ENCODE measurements around the gene CYSLTR2. TPM values are rescaled to one million over a fixed set of nuclear protein-coding genes. Genes with fewer than 3 reads are reported as not detected.

CYSLTR2 gene
- polyA plus RNA-seq, 1 experiment = not detected

DNA sequence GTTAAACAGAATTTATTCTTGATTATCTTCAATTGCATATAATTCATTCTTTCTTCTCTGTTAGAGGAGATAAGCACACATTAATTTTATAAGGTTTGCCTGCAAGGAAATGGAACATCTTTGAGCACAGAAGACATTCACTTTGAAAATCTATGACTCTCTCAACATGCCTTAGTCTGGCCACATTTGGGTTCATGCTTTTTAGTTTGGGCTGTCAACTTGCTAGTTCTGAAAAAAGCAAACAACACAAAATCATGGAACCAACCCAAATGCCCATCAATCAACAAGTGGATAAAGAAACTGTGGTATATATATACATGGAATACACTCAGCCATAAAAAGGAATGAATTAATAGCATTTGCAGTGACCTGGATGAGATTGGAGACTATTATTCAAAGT, 71.5 kb downstream of the CYSLTR2 start:
- Histone ChIP-seq H3K9me3 (ENCODE audit: control insufficient read depth, insufficient read depth, low read length) (no peaks in the 10 kb centered on the region), H3K4me3 (ENCODE audit: low read depth, low read length) (no peak overlapping the region), H3K27ac (ENCODE audit: low read depth, low read length) (no peak overlapping the region), H3K27me3 (ENCODE audit: control insufficient read depth, insufficient read depth, low read length) (no peaks in the 10 kb centered on the region)
- CTCF ChIA-PET = no interaction called here
- TF ChIP-seq, protein P1, sequence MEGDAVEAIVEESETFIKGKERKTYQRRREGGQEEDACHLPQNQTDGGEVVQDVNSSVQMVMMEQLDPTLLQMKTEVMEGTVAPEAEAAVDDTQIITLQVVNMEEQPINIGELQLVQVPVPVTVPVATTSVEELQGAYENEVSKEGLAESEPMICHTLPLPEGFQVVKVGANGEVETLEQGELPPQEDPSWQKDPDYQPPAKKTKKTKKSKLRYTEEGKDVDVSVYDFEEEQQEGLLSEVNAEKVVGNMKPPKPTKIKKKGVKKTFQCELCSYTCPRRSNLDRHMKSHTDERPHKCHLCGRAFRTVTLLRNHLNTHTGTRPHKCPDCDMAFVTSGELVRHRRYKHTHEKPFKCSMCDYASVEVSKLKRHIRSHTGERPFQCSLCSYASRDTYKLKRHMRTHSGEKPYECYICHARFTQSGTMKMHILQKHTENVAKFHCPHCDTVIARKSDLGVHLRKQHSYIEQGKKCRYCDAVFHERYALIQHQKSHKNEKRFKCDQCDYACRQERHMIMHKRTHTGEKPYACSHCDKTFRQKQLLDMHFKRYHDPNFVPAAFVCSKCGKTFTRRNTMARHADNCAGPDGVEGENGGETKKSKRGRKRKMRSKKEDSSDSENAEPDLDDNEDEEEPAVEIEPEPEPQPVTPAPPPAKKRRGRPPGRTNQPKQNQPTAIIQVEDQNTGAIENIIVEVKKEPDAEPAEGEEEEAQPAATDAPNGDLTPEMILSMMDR (IDR thresholded peaks at IDR 0.05; ENCODE audit: low read depth, low read length) = no peak
- POLR2A ChIA-PET = no interaction called here
- DNase-seq (ENCODE audit: low read depth, low spot score) = no peak

DNA sequence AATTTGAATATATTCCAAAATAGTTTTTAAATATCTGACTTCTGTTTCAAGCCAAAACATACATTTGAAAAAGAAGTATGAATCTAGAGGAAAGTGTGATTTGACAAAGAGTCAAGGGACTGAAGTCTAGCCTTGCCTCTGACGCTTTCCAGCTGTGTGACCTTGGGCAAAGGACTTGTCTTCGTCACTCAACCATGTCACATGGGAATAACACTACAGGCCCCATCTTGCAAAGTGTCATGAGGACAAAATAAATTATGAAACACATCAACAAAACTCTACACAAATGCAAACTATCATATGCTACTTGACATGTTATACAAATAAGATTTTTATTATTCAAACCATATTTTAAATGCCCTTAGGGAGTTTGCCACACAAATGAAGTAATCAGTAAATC, 73.0 kb downstream of the CYSLTR2 start:
- H3K4me3 ChIP-seq (ENCODE audit: low read depth, low read length) = no peak overlapping the region
- no peak for DNase-seq (ENCODE audit: low read depth, low spot score)

DNA sequence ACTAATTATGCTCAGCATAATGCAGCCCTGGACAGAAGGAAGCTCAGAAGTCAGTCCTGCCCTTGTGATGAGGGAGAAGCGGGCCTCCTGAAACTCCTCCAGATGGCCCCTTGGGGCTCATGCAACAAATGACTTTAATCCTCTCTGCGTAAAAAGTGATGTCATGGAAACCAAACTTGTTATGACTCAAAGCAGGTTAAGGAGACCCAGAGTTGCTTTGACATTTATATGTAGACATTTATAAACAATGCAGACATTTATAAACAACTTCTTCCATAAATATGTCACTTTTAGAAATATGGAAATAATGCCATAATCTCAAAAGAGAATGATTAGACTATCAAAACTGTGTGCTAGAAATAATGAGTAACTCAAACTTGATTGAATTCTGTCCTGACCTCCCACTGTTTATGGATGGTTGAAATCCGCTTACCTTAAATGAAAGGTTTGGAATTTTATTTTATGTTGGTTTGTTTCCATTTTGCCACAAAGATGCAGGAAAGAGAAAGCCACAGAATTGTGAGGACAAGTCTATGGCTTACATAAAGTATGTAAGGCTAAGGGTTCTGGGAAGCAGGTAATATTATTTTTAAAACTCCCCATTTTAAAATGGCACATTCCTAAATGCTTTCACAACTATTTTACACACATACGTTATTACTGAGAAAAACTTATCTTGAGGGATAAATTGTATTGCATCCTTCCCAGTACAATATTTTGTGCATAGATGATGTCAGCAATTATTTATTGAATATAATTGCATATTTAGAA, 73.7 kb downstream of the CYSLTR2 start:
- H3K4me3 ChIP-seq (ENCODE audit: low read depth, low read length) = no peak overlapping the region
- TF ChIP-seq, protein P1 (IDR thresholded peaks at IDR 0.05; ENCODE audit: low read depth, low read length) = no peak
- H3K27ac ChIP-seq (ENCODE audit: low read depth, low read length) = no peak overlapping the region
- H3K9me3 ChIP-seq (ENCODE audit: control insufficient read depth, insufficient read depth, low read length) = peaks cover 3% of the 10 kb centered on the region; the same call in 1 of the 2 replicates
- CTCF ChIA-PET = no interaction called here
- no peaks in the 10 kb centered on the region for H3K27me3 ChIP-seq (ENCODE audit: control insufficient read depth, insufficient read depth, low read length)
- POLR2A ChIA-PET = interaction anchor here (1.0 kb wide), 1 partner anchor 12 kb away, joined by 4 read pairs; no protein-coding TSS in a partner anchor
- DNase-seq (ENCODE audit: low read depth, low spot score) = no peak

More for the DNA sequence above, 73.0 kb downstream of the CYSLTR2 start:
- Histone ChIP-seq H3K27me3 (ENCODE audit: control insufficient read depth, insufficient read depth, low read length) (no peaks in the 10 kb centered on the region), H3K27ac (ENCODE audit: low read depth, low read length) (no peak overlapping the region), H3K9me3 (ENCODE audit: control insufficient read depth, insufficient read depth, low read length) (no peaks in the 10 kb centered on the region; the same call in 1 of the 2 replicates)
- ChIA-PET CTCF (no interaction called here), POLR2A (interaction anchor here (1.0 kb wide), 1 partner anchor 13 kb away, joined by 4 read pairs; no protein-coding TSS in a partner anchor)
- TF ChIP-seq, protein P1 (IDR thresholded peaks at IDR 0.05; ENCODE audit: low read depth, low read length) = no peak

DNA sequence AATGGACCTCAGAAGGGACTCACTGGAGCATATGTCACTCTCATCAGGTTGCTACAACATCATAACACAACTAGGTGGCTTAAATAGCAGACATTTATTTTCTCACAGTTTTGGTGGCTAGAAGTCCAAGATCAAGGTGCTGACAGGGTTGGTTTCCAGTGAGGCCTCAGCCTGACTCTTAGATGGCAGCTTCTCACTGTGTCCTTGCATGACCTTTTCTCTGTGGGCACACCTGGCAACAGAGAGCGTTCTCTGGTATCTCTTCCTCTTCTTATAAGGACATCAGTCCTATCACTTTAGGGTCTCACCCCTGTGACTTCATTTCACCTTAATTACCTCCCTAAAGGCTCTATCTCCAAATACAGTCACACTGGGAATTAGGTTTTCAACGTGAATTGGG, 74.5 kb downstream of the CYSLTR2 start:
- ChIA-PET CTCF (no interaction called here), POLR2A (no interaction called here)
- Histone ChIP-seq H3K9me3 (ENCODE audit: control insufficient read depth, insufficient read depth, low read length) (peaks cover 3% of the 10 kb centered on the region; the same call in 1 of the 2 replicates), H3K27ac (ENCODE audit: low read depth, low read length) (no peak overlapping the region), H3K4me3 (ENCODE audit: low read depth, low read length) (no peak overlapping the region), H3K27me3 (ENCODE audit: control insufficient read depth, insufficient read depth, low read length) (no peaks in the 10 kb centered on the region)
- TF ChIP-seq, protein P1 (IDR thresholded peaks at IDR 0.05; ENCODE audit: low read depth, low read length) = no peak
- DNase-seq (ENCODE audit: low read depth, low spot score) = no peak

DNA sequence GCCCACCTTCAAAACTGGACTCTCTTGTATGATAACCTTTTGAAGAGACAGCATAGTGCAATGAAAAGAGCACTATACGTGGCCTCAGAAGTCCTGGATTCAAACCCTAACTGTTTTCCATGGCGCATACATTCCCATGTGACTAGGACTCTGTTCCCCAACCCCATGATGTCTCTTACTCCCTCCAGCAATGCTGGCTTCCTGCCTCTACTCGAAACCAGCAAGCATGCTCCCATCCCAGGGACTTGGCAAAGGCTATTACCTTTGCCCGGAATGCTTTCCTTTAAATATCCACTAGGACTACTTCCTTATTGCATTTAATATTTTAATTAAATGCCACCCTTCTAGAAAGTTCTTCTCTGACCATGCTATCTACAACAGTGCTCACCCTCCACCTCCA, 75.1 kb downstream of the CYSLTR2 start:
- TF ChIP-seq, protein P1 (IDR thresholded peaks at IDR 0.05; ENCODE audit: low read depth, low read length) = no peak
- Histone ChIP-seq H3K4me3 (ENCODE audit: low read depth, low read length) (no peak overlapping the region), H3K9me3 (ENCODE audit: control insufficient read depth, insufficient read depth, low read length) (peaks cover 6% of the 10 kb centered on the region), H3K27me3 (ENCODE audit: control insufficient read depth, insufficient read depth, low read length) (no peaks in the 10 kb centered on the region), H3K27ac (ENCODE audit: low read depth, low read length) (no peak overlapping the region)
- no peak for DNase-seq (ENCODE audit: low read depth, low spot score)
- POLR2A ChIA-PET = no interaction called here
- CTCF ChIA-PET = no interaction called here
